Measurements from ENCODE around the gene MX1.

MX1 gene

DNA sequence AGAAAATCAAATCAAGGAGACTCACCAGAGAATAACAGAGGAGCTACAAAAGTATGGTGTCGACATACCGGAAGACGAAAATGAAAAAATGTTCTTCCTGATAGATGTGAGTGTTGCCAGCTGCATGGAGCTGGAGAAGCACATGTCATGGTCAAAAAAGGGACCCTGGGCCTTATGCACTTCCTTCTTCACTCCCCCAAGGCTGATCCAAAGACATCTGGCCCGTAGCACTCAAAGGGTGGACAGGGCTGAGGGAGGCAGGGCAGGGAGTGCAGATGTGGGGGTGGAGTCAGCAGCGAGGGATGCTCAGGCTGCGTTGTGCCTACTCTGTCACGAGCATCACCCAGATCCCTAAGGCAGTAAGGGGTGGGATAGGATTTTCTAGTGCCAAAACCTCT lies 19.4 kb downstream of the MX1 start:
- H3K9me3 ChIP-seq (ENCODE audit: control insufficient read depth, insufficient read depth, low read depth, low read length), result no peaks in the 10 kb centered on the region
- H3K27me3 ChIP-seq (ENCODE audit: control insufficient read depth, insufficient read depth, low read length), result no peaks in the 10 kb centered on the region
- H3K27ac ChIP-seq (ENCODE audit: low read depth, low read length), result no peak overlapping the region
- no peaks in the 10 kb centered on the region for H3K4me1 ChIP-seq (ENCODE audit: control insufficient read depth, insufficient read depth, low read length)
- no peaks in the 10 kb centered on the region for H3K36me3 ChIP-seq (ENCODE audit: control insufficient read depth, insufficient read depth, low read length)
- H3K9ac ChIP-seq (ENCODE audit: low read length), result no peak overlapping the region
- H3K4me3 ChIP-seq (ENCODE audit: low read depth, low read length), result no peak overlapping the region

DNA sequence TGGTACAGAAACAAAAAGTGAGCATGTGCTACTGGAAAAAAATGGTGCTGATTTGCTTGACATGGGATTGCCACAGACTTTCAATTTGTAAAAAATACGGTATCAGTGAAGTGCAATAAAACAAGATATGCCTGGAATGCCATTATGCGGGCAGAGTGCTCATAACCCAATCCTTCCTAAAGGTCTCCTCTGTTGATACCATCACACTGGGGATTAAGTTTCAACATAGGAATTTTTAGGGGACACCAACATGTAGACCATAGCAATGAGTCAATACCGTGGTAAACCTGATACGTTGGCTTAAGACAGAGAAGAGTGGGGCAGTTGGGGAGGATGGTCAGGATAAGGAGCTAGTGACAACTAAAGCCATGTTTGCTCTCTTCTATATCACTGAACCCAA lies 20.5 kb downstream of the MX1 start:
- H3K4me1 ChIP-seq (ENCODE audit: control insufficient read depth, insufficient read depth, low read length), result no peaks in the 10 kb centered on the region
- H3K27ac ChIP-seq (ENCODE audit: low read depth, low read length), result no peak overlapping the region
- no peaks in the 10 kb centered on the region for H3K36me3 ChIP-seq (ENCODE audit: control insufficient read depth, insufficient read depth, low read length)
- H3K9me3 ChIP-seq (ENCODE audit: control insufficient read depth, insufficient read depth, low read depth, low read length), result no peaks in the 10 kb centered on the region
- H3K4me3 ChIP-seq (ENCODE audit: low read depth, low read length), result no peak overlapping the region
- H3K27me3 ChIP-seq (ENCODE audit: control insufficient read depth, insufficient read depth, low read length), result no peaks in the 10 kb centered on the region
- H3K9ac ChIP-seq (ENCODE audit: low read length), result no peak overlapping the region

DNA sequence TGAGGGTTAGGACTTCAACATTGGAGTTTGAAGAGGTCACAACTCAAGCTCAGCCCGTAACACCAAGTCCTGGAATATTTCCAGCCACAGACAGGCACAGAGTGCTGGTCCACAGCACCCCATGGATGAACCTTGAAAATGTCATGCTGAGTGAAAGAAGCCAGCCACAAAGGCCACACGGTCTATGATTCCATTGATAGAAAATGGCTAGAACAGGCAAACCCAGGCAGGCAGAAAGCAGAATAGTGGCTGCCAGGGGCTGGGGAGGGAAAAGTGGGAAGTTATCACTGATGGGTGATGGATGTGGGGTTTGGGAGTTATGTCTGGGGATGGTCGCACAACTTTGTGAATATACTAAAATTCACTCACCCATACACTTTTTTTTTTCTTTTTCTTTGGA lies 21.3 kb downstream of the MX1 start:
- H3K9me3 ChIP-seq (ENCODE audit: control insufficient read depth, insufficient read depth, low read depth, low read length), result no peaks in the 10 kb centered on the region
- no peak overlapping the region for H3K4me3 ChIP-seq (ENCODE audit: low read depth, low read length)
- H3K27me3 ChIP-seq (ENCODE audit: control insufficient read depth, insufficient read depth, low read length), result no peaks in the 10 kb centered on the region
- no peak overlapping the region for H3K27ac ChIP-seq (ENCODE audit: low read depth, low read length)
- no peak overlapping the region for H3K9ac ChIP-seq (ENCODE audit: low read length)
- no peaks in the 10 kb centered on the region for H3K4me1 ChIP-seq (ENCODE audit: control insufficient read depth, insufficient read depth, low read length)
- no peaks in the 10 kb centered on the region for H3K36me3 ChIP-seq (ENCODE audit: control insufficient read depth, insufficient read depth, low read length)

DNA sequence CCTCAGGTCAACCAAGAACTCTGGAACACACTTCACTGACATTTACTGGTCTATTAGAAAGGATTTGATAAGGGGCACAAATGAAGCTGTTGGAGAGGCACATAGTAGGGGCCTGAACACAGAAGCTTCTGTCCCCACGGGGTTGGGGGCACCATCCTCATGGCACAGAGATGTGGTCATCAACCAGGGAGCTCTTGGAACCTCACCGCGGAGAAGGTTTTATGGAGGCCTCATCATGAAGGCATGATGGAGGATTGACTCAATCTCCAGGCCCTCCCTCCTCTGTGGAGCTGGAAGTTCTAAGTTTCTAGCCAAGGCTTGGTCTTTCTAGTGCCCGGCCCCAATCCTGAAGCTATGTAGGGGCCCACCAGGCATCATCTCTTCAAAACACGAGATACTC lies 23.6 kb downstream of the MX1 start:
- Histone ChIP-seq H3K4me1 (ENCODE audit: control insufficient read depth, insufficient read depth, low read length) (no peaks in the 10 kb centered on the region; the same call in 1 of the 2 replicates), H3K27ac (ENCODE audit: low read depth, low read length) (no peak overlapping the region), H3K9ac (ENCODE audit: low read length) (no peak overlapping the region), H3K4me3 (ENCODE audit: low read depth, low read length) (no peak overlapping the region), H3K27me3 (ENCODE audit: control insufficient read depth, insufficient read depth, low read length) (no peaks in the 10 kb centered on the region), H3K9me3 (ENCODE audit: control insufficient read depth, insufficient read depth, low read depth, low read length) (no peaks in the 10 kb centered on the region), H3K36me3 (ENCODE audit: control insufficient read depth, insufficient read depth, low read length) (no peaks in the 10 kb centered on the region)

DNA sequence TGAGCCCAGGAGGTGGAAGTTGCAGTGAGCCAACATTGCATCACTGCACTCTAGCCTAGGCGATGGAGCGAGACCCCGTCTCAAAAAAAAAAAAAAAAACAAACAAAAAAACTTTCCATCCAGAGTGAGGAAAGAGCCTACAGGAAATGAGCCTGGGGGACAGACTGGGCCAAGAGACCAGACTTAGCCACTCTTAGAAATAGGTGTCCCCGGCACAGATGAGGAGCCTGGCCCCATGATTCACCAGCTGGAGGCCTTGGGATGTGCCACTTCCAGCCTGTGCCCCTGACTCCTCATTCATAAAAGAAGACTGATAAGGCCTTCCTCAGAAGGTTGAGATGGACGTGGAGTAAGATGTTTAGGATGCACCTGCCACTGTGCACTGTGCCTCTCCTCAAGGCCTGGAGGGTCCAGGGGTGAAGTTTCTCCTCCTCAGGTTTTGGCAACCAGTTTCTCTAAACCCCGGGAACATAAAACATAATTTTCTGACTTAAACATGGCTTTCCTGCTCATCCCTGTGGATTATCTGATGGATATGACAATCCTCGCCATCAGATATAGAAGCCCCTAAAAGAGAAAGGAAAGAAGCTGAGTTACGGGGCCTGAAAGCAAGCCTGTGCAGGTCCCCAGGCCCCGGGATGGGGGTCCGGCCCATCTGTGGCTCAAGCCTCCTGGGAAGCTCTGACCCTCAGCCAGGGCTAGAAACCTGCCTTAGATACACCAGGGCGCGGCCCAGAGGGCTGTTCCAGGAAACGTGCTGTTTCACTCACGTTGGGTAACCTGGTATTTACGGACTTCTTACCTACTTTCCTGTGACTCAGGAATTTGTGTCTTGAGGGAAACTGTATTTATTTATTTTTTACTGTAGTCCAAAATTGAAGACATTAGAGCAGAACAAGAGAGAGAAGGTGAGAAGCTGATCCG lies 26.0 kb downstream of the MX1 start:
- Histone ChIP-seq H3K27me3 (ENCODE audit: control insufficient read depth, insufficient read depth, low read length) (no peaks in the 10 kb centered on the region), H3K36me3 (ENCODE audit: control insufficient read depth, insufficient read depth, low read length) (no peaks in the 10 kb centered on the region), H3K4me1 (ENCODE audit: control insufficient read depth, insufficient read depth, low read length) (no peaks in the 10 kb centered on the region; the same call in 1 of the 2 replicates), H3K9me3 (ENCODE audit: control insufficient read depth, insufficient read depth, low read depth, low read length) (no peaks in the 10 kb centered on the region), H3K4me3 (ENCODE audit: low read depth, low read length) (no peak overlapping the region), H3K27ac (ENCODE audit: low read depth, low read length) (no peak overlapping the region), H3K9ac (ENCODE audit: low read length) (no peak overlapping the region)

DNA sequence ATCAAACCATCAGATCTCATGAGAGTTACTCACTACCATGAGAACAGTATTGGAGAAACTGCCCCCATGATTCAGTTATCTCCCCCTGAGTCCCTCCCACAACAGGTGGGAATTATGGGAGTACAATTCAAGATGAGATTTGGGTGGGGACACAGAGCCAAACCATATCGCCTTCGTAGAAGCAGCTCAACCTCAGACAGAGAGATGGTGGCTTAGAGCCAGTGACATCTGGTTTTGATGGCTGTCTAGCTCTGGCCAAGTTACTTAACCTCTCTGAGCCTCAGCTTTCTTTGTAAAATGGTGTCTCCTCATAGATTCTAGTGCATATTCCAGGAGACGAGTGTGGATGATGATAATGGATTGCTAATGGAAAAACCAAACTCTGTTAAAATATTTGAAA lies 27.2 kb downstream of the MX1 start:
- Histone ChIP-seq H3K4me3 (ENCODE audit: low read depth, low read length) (no peak overlapping the region), H3K4me1 (ENCODE audit: control insufficient read depth, insufficient read depth, low read length) (no peaks in the 10 kb centered on the region; the same call in 1 of the 2 replicates), H3K27ac (ENCODE audit: low read depth, low read length) (no peak overlapping the region), H3K9ac (ENCODE audit: low read length) (no peak overlapping the region), H3K36me3 (ENCODE audit: control insufficient read depth, insufficient read depth, low read length) (no peaks in the 10 kb centered on the region), H3K9me3 (ENCODE audit: control insufficient read depth, insufficient read depth, low read depth, low read length) (no peaks in the 10 kb centered on the region), H3K27me3 (ENCODE audit: control insufficient read depth, insufficient read depth, low read length) (no peaks in the 10 kb centered on the region)

DNA sequence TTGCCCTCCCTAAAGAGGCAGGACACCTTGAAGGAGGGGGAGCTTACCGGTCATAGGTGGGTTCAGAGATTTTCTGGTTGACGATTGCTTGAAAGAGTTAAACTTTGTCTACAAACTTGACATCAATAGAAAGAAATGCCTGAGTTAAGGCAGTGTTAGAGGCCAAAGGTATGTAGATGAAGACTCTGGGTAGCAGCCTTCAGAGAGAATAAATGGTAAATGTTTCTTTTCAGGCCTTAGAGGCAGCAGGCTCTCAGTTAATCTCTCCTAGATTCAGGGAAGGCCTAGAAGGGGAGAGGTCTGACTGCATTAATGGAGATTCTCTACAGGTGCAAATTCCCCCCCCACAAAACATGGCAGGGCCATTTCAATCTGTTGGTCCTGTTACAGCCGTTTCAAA lies 27.7 kb downstream of the MX1 start:
- Histone ChIP-seq H3K4me1 (ENCODE audit: control insufficient read depth, insufficient read depth, low read length) (no peaks in the 10 kb centered on the region; the same call in 1 of the 2 replicates), H3K9me3 (ENCODE audit: control insufficient read depth, insufficient read depth, low read depth, low read length) (no peaks in the 10 kb centered on the region), H3K27ac (ENCODE audit: low read depth, low read length) (no peak overlapping the region), H3K9ac (ENCODE audit: low read length) (no peak overlapping the region), H3K36me3 (ENCODE audit: control insufficient read depth, insufficient read depth, low read length) (no peaks in the 10 kb centered on the region), H3K27me3 (ENCODE audit: control insufficient read depth, insufficient read depth, low read length) (no peaks in the 10 kb centered on the region), H3K4me3 (ENCODE audit: low read depth, low read length) (no peak overlapping the region)

DNA sequence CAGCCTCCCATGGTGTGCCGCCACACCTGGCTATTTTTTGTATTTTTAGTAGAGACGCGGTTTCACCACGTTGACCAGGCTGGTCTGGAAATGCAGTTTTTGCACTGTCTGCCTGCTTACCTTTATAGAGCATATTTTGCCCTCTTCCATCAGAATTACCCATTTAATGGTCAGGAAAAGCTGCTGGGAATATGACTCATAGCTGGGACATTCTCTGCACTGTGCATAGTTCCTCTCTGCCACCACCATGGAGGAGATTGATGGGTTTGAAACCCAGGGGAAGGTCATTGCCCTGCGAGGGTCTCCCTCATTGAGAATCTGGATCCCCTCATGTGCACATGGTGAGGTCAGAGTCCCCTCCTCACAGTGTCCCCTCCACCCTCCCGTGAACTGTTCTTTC lies 32.1 kb downstream of the MX1 start:
- Histone ChIP-seq H3K4me1 (ENCODE audit: control insufficient read depth, insufficient read depth, low read length) (peaks cover 3% of the 10 kb centered on the region), H3K36me3 (ENCODE audit: control insufficient read depth, insufficient read depth, low read length) (no peaks in the 10 kb centered on the region), H3K9ac (ENCODE audit: low read length) (no peak overlapping the region), H3K27ac (ENCODE audit: low read depth, low read length) (no peak overlapping the region), H3K27me3 (ENCODE audit: control insufficient read depth, insufficient read depth, low read length) (no peaks in the 10 kb centered on the region), H3K9me3 (ENCODE audit: control insufficient read depth, insufficient read depth, low read depth, low read length) (0 out of 2 replicates have a peak, but pooled peaks cover 5% of the 10 kb centered on the region), H3K4me3 (ENCODE audit: low read depth, low read length) (no peak overlapping the region)

DNA sequence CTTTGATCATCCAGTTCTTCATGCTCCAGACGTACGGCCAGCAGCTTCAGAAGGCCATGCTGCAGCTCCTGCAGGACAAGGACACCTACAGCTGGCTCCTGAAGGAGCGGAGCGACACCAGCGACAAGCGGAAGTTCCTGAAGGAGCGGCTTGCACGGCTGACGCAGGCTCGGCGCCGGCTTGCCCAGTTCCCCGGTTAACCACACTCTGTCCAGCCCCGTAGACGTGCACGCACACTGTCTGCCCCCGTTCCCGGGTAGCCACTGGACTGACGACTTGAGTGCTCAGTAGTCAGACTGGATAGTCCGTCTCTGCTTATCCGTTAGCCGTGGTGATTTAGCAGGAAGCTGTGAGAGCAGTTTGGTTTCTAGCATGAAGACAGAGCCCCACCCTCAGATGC lies 32.5 kb downstream of the MX1 start:
- H3K36me3 ChIP-seq (ENCODE audit: control insufficient read depth, insufficient read depth, low read length), result no peaks in the 10 kb centered on the region
- H3K9me3 ChIP-seq (ENCODE audit: control insufficient read depth, insufficient read depth, low read depth, low read length), result 0 out of 2 replicates have a peak, but pooled peaks cover 9% of the 10 kb centered on the region

DNA sequence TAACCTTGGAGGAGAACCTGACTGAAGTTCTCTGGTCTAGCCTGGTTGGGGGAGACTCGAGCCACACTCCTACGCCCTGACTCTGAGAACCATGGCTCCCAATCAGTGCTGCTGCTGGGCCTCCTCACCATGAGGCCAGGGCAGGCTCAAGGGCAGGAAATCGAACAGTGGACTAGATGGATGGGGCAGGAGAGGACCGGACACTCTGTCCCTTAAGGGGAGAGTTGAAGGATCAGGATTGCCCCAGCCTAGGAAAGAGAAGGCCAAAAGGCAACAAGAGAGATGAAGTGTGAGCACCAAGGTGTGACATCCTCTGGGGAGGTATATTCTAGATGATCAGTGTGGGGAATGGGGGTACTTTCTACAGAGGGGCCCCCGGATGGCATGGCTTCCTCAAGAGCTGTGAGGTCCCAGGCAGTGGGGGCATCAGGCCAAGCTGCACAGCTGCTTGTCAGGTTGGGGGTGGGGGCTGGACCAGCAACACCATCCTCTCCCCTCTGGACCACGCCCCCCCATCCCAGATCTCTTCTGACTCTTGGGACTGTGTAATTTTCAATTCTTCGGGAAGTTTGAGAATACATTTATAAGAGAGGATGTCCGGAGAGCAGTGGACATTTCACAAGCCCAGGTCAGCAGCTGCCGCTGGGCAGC lies 34.0 kb downstream of the MX1 start:
- no peaks in the 10 kb centered on the region for H3K27me3 ChIP-seq (ENCODE audit: control insufficient read depth, insufficient read depth, low read length)
- H3K9ac ChIP-seq (ENCODE audit: low read length), result no peak overlapping the region
- H3K9me3 ChIP-seq (ENCODE audit: control insufficient read depth, insufficient read depth, low read depth, low read length), result peaks cover 20% of the 10 kb centered on the region
- no peak overlapping the region for H3K27ac ChIP-seq (ENCODE audit: low read depth, low read length)
- no peak overlapping the region for H3K4me3 ChIP-seq (ENCODE audit: low read depth, low read length)
- H3K36me3 ChIP-seq (ENCODE audit: control insufficient read depth, insufficient read depth, low read length), result peaks cover 6% of the 10 kb centered on the region; the same call in 1 of the 2 replicates
- peaks cover 3% of the 10 kb centered on the region; the same call in 1 of the 2 replicates for H3K4me1 ChIP-seq (ENCODE audit: control insufficient read depth, insufficient read depth, low read length)

More for the DNA sequence above, 32.5 kb downstream of the MX1 start:
- H3K9ac ChIP-seq (ENCODE audit: low read length), result no peak overlapping the region
- H3K27ac ChIP-seq (ENCODE audit: low read depth, low read length), result no peak overlapping the region
- no peak overlapping the region for H3K4me3 ChIP-seq (ENCODE audit: low read depth, low read length)
- peaks cover 3% of the 10 kb centered on the region for H3K4me1 ChIP-seq (ENCODE audit: control insufficient read depth, insufficient read depth, low read length)
- no peaks in the 10 kb centered on the region for H3K27me3 ChIP-seq (ENCODE audit: control insufficient read depth, insufficient read depth, low read length)

Data from HUES6 (cell line).